GM23248 (cell line): ENCODE data around the gene NAPA. TPM values are rescaled to one million over a fixed set of nuclear protein-coding genes. Genes with fewer than 3 reads are reported as not detected.

Experiments used
- DNase-seq: peaks from one replicate; pipeline ENCODE4 v3.0.0-alpha.2; 2015
- H2AFZ ChIP-seq: fragments of 200-600 bp; sonication (generic); 2 replicates; pipeline ENCODE4 v1.6.1; 2016; ENCODE audit warnings: antibody characterized with exemption
- H3F3A ChIP-seq: fragments of 200-600 bp; sonication (generic); 2 replicates; pipeline ENCODE4 v1.6.1; 2016; ENCODE audit warnings: mild to moderate bottlenecking, antibody characterized with exemption, mixed run types; ENCODE audit not compliant: insufficient read depth
- H3K27ac ChIP-seq: fragments of 200-600 bp; sonication (generic); 2 replicates; pipeline ENCODE4 v1.5.1; 2016; ENCODE audit warnings: mild to moderate bottlenecking
- H3K27me3 ChIP-seq: fragments of 200-600 bp; sonication (generic); replicated peaks from 2 replicates; pipeline ENCODE4 v1.6.1; 2016; ENCODE audit warnings: mild to moderate bottlenecking; ENCODE audit not compliant: insufficient read depth
- H3K36me3 ChIP-seq: fragments of 200-600 bp; sonication (generic); 2 replicates; pipeline ENCODE4 v1.6.1; 2016; ENCODE audit warnings: low read depth, mild to moderate bottlenecking
- H3K4me1 ChIP-seq: fragments of 200-600 bp; sonication (generic); 2 replicates; pipeline ENCODE4 v1.6.1; 2016; ENCODE audit warnings: mild to moderate bottlenecking; ENCODE audit not compliant: insufficient read depth
- H3K4me2 ChIP-seq: fragments of 200-600 bp; sonication (generic); one replicate; pipeline ENCODE4 v1.6.1; 2016; ENCODE audit warnings: mild to moderate bottlenecking; ENCODE audit not compliant: unreplicated experiment
- H3K4me3 ChIP-seq: fragments of 200-600 bp; sonication (generic); 2 replicates; pipeline ENCODE4 v1.5.1; 2016; ENCODE audit warnings: mild to moderate bottlenecking
- H3K79me2 ChIP-seq: fragments of 200-600 bp; sonication (generic); 2 replicates; pipeline ENCODE4 v1.6.1; 2016; ENCODE audit warnings: mild to moderate bottlenecking; ENCODE audit not compliant: insufficient read depth
- H3K9ac ChIP-seq: fragments of 200-600 bp; sonication (generic); 2 replicates; pipeline ENCODE4 v1.6.1; 2016; ENCODE audit warnings: mild to moderate bottlenecking
- H3K9me2 ChIP-seq: fragments of 200-600 bp; sonication (generic); 2 replicates; pipeline ENCODE4 v1.6.1; 2016; ENCODE audit warnings: mixed run types, mild to moderate bottlenecking, moderate library complexity; ENCODE audit not compliant: insufficient read depth
- H3K9me3 ChIP-seq: fragments of 200-600 bp; sonication (generic); one replicate; pipeline ENCODE4 v1.6.1; 2017; ENCODE audit warnings: low read depth
- H4K20me1 ChIP-seq: fragments of 200-600 bp; sonication (generic); 2 replicates; pipeline ENCODE4 v1.6.0; 2016; ENCODE audit not compliant: insufficient read depth
- EZH2 ChIP-seq: fragments of 200-600 bp; sonication (generic); IDR thresholded peaks from 2 replicates; pipeline ENCODE4 v1.6.1; 2018; ENCODE audit warnings: antibody characterized with exemption, mild to moderate bottlenecking; ENCODE audit not compliant: insufficient read depth, poor library complexity, severe bottlenecking
- EZH2phosphoT487 ChIP-seq: fragments of 200-600 bp; sonication (generic); IDR thresholded peaks from 2 replicates; pipeline ENCODE4 v1.6.1; 2018; ENCODE audit warnings: antibody characterized with exemption, moderate library complexity, mild to moderate bottlenecking, low read depth; ENCODE audit not compliant: insufficient read depth
- WGBS, 2 experiments: methylation state at CpG; one replicate each; pipeline ENCODE4 v1.1.6; 2015 to 2017; ENCODE audit warnings: low lambda C conversion rate in 2 of 2, low coverage in 1 of 2; ENCODE audit errors: missing lambda C conversion rate in 2 of 2; 5-methylcytosine and 5-hydroxymethylcytosine counted together
- in situ Hi-C: fragments of 300-500 bp; cut with MboI; formaldehyde crosslinking; loops from 2 replicates; pipeline ENCODE4 v1.15.0; 2020
- polyA plus RNA-seq: library from polyadenylated mRNA; unstranded; fragments of >200 nt; fragmentation: Nextera tagmentation; extraction: Ambion mirVana; gene quantifications from 2 replicates; pipeline ENCODE4 v1.2.1, GENCODE V29; 2016
- total RNA-seq: library from RNA; depleted of rRNA; stranded (reverse); fragments of >200 nt; shearing (Covaris generic); gene quantifications from 2 replicates; pipeline ENCODE4 v1.2.3, GENCODE V29; 2014

NAPA gene
- total and polyA plus RNA-seq, 2 experiments from 2014 or later = 94.1 to 183 TPM

DNA sequence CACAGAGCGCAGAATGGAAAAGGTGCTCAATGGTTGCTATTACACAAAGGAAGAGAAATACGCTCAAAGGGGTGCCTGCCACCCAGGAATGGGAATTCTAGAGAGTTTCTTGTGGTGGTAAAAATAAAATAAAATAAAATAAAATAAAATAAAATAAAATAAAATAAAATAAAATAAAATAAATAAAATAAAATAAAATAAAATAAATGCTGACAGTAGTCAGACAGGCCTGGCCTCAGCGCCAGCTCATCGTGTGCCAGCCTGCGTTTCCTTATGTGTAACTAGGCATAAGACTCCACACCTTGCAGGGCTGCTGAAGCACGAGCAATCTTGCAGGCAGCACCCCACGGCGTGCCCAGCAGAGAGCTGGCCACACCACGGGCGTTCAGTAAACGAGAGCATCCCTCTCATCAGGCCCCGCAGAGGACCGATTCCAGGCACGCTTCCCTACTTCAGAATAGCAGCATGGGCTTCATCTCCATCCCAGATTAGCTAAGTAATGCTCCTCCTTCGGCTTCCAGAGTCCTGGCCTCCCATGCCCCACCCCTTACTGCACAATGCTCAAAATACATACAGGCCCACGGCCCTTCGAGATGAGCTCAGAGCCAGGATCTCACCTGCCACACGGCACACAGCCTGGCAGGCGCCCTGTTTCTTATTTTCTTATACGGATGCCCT is 5.6 kb downstream of the NAPA start:
- H3K36me3 ChIP-seq = 0 out of 2 replicates have a peak, but pooled peaks cover 4% of the 10 kb centered on the region
- H3K9me3 ChIP-seq = no peaks in the 10 kb centered on the region
- no peak for DNase-seq
- no peak overlapping the region for H3K27ac ChIP-seq
- in situ Hi-C loops = no loop called here
- H3K4me3 ChIP-seq = no peak overlapping the region
- peak overlapping the region; percentile 12 for H3K4me2 ChIP-seq
- TF ChIP-seq EZH2 (no peak), EZH2phosphoT487 (no peak)
- H2AFZ ChIP-seq = no peak overlapping the region
- no peak overlapping the region for H3K9ac ChIP-seq
- peaks cover 31% of the 10 kb centered on the region for H3K4me1 ChIP-seq
- no peaks in the 10 kb centered on the region for H3K9me2 ChIP-seq
- H3K27me3 ChIP-seq = no peaks in the 10 kb centered on the region
- WGBS, 2 experiments = 84% methylated on average over 20 of the region's 20 CpGs
- H3F3A ChIP-seq = peaks cover 14% of the 10 kb centered on the region; the same call in 1 of the 2 replicates
- H4K20me1 ChIP-seq = no peaks in the 10 kb centered on the region
- peaks cover 100% of the 10 kb centered on the region for H3K79me2 ChIP-seq

DNA sequence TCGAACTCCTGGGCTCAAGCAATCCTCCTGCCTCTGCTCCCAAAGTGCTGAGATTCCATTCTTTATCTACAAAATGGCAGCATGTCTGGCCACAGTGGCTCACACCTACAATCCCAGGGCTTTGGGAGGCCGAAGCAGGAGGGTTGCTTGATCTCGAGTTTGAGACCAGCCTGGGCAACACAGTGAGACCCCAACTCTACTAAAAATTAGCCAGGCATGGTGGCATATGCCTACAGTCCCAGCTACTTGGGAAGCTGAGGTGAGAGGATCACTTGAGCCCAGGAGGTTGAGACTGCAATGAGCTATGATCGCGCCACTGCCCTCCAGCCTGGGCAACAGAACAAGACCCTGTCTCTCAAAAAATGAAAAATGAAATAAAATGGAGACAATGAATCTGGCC is 6.1 kb downstream of the NAPA start:
- Histone ChIP-seq H2AFZ (no peak overlapping the region), H3K79me2 (peaks cover 100% of the 10 kb centered on the region), H3K9me2 (no peaks in the 10 kb centered on the region), H4K20me1 (no peaks in the 10 kb centered on the region), H3K27ac (no peak overlapping the region), H3F3A (peaks cover 18% of the 10 kb centered on the region; the same call in 1 of the 2 replicates), H3K9ac (no peak overlapping the region), H3K9me3 (no peaks in the 10 kb centered on the region), H3K4me1 (peaks cover 31% of the 10 kb centered on the region), H3K27me3 (no peaks in the 10 kb centered on the region), H3K36me3 (peaks cover 4% of the 10 kb centered on the region; the same call in 1 of the 2 replicates), H3K4me2 (no peak overlapping the region), H3K4me3 (no peak overlapping the region)
- no peak for TF ChIP-seq EZH2phosphoT487
- no peak for TF ChIP-seq EZH2
- in situ Hi-C loops = no loop called here
- no peak for DNase-seq
- WGBS, 2 experiments = 97 to 99% methylated on average over 5 of the region's 5 CpGs

DNA sequence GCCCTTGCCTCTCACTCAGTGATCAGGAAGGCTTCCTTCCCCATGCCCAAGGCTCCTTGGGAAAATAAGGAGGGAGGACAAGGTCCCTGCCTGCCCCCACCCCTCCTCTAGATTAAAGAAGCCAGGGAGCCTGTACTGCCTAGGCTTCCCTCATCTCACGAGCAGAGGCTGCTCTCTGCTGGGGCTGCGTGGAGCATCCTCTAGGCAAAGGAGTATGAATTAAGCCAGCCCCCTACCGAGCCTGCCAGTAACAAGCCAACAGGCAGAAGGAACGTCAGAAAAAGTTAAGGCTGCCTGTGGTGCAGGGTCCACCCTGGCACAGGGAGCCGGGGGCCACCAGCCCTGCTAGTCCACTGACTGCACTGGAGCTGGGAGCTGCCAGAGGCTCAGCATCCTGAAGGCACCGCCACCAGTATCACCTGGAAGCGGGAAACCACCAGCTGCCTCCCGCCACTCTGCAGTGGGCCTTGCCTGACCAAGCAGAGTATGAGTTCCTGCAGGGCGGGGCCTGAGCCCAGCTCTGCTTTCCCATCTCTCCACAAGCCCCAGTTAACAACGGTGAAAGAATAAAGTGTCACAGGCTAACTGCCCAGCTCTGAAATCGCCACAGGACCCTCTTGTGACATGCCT is 6.8 kb downstream of the NAPA start:
- in situ Hi-C loops = no loop called here
- Histone ChIP-seq H3K27me3 (no peaks in the 10 kb centered on the region), H3K79me2 (peaks cover 100% of the 10 kb centered on the region), H3K9me2 (no peaks in the 10 kb centered on the region), H4K20me1 (no peaks in the 10 kb centered on the region), H3K9me3 (no peaks in the 10 kb centered on the region), H3K4me2 (no peak overlapping the region), H3K4me3 (no peak overlapping the region), H3K9ac (no peak overlapping the region), H3K4me1 (peaks cover 27% of the 10 kb centered on the region), H3F3A (peaks cover 25% of the 10 kb centered on the region), H2AFZ (no peak overlapping the region), H3K36me3 (peaks cover 9% of the 10 kb centered on the region; the same call in 1 of the 2 replicates), H3K27ac (no peak overlapping the region)
- TF ChIP-seq EZH2phosphoT487 (no peak), EZH2 (no peak)
- no peak for DNase-seq
- WGBS, 2 experiments = 74% methylated on average over 10 to 11 of the region's 11 CpGs

DNA sequence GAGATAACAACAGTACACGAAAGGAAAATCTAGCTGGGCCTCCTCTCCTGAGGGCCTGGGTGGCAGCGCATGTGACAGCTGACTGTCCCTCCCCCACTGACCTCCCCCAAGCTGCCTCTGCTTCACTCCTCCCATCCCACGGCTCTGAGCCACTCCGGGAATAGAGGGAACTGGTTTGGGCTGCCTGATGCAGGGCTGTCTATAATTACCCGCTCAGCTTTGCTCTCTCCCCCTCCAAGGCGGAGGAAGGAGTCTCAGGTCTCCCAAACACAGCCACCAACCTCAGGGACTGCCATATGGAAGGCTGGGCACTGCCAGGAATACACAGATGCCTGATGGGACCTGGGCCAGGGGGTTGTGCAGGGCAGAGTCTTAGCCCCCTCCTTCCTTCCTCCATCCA is 7.9 kb downstream of the NAPA start:
- in situ Hi-C loops = no loop called here
- TF ChIP-seq EZH2 (no peak), EZH2phosphoT487 (no peak)
- H3K27me3 ChIP-seq = no peaks in the 10 kb centered on the region

More for the DNA sequence above, 7.9 kb downstream of the NAPA start:
- H4K20me1 ChIP-seq = no peaks in the 10 kb centered on the region
- peaks cover 23% of the 10 kb centered on the region for H3K4me1 ChIP-seq
- no peaks in the 10 kb centered on the region for H3K9me3 ChIP-seq
- no peak overlapping the region for H3K4me2 ChIP-seq
- no peak overlapping the region for H3K9ac ChIP-seq
- peaks cover 30% of the 10 kb centered on the region for H3F3A ChIP-seq
- H3K4me3 ChIP-seq = no peak overlapping the region
- H3K27ac ChIP-seq = no peak overlapping the region
- H3K36me3 ChIP-seq = peaks cover 12% of the 10 kb centered on the region; the same call in 1 of the 2 replicates
- H2AFZ ChIP-seq = no peak overlapping the region
- WGBS, 2 experiments = 46 to 47% methylated on average over 6 of the region's 6 CpGs
- peaks cover 95% of the 10 kb centered on the region for H3K79me2 ChIP-seq
- H3K9me2 ChIP-seq = no peaks in the 10 kb centered on the region
- DNase-seq = no peak
